Adrenal gland (tissue), 12 donors: ENCODE data around the gene AKR7A3. TPM values are rescaled to one million over a fixed set of nuclear protein-coding genes. Genes with fewer than 3 reads are reported as not detected.
A peak's percentile ranks its signal among the peaks of the same experiment; 100 is the strongest.
"Not testable (repeated sequence)": the region's sequence is repeated elsewhere in the genome, so short reads cannot be mapped to it uniquely, and the experiment has no call there.

Experiments used
- DNase-seq, 7 donors: peaks; one replicate each; pipeline ENCODE4 v3.0.0-alpha.2; 2019 to 2020
- H3K27ac ChIP-seq, 5 donors: fragments of 200-600 bp; sonication (generic) in 4 of 5; 1 replicate in 3 of 5; 2 replicates in 2 of 5; pipeline versions ENCODE4 v1.5.1 to v1.8.0; 2016 to 2020; ENCODE audit warnings: mild to moderate bottlenecking in 1 of 5
- H3K27me3 ChIP-seq: fragments of 200-600 bp; 2 replicates; pipeline ENCODE4 v1.8.0; 2021
- H3K36me3 ChIP-seq, 2 donors: fragments of 200-600 bp; replicated peaks in 1 of 2; 1 replicate in 1 of 2; 2 replicates in 1 of 2; pipeline versions ENCODE4 v1.5.1 to v1.8.0; 2018 to 2022
- H3K4me1 ChIP-seq, 2 donors: fragments of 200-600 bp; replicated peaks in 1 of 2; 1 replicate in 1 of 2; 2 replicates in 1 of 2; pipeline versions ENCODE4 v1.5.1 to v1.8.0; 2018 to 2021
- H3K4me3 ChIP-seq, 4 donors: fragments of 200-600 bp; sonication (generic) in 3 of 4; one replicate each; pipeline ENCODE4 v1.5.1; 2016 to 2018
- H3K9me3 ChIP-seq, 3 donors: fragments of 200-600 bp; sonication (generic) in 1 of 3; replicated peaks in 1 of 3; 1 replicate in 2 of 3; 2 replicates in 1 of 3; pipeline versions ENCODE4 v1.5.1 to v1.8.0; 2016 to 2021
- CTCF ChIP-seq, 6 experiments: fragments of 450-650 bp in 4 of 6; fragments of 200-600 bp in 2 of 6; sonication (generic) in 1 of 6; IDR thresholded peaks; 1 replicate in 5 of 6; 2 replicates in 1 of 6; pipeline versions ENCODE4 v1.5.1 to v1.8.0; 2016 to 2021; ENCODE audit warnings: antibody characterized with exemption in 6 of 6, mild to moderate bottlenecking in 2 of 6, moderate library complexity in 1 of 6
- POLR2A ChIP-seq, 2 donors: fragments of 450-650 bp; IDR thresholded peaks; one replicate each; pipeline ENCODE4 v1.6.1; 2017; ENCODE audit warnings: antibody characterized with exemption in 2 of 2, mild to moderate bottlenecking in 2 of 2, moderate library complexity in 1 of 2
- WGBS, 4 donors: extraction: QIAGEN DNeasy Blood & Tissue Kit in 2 of 4; methylation state at CpG; one replicate each; pipeline versions ENCODE4 v1.1.5 to v1.1.7; 2013 to 2017; 5-methylcytosine and 5-hydroxymethylcytosine counted together
- intact Hi-C, 2 donors: fragments of 100-400 bp; cut with DNase I; formaldehyde crosslinking; loops; one replicate each; pipeline versions ENCODE4 v1.14.1 to v1.15.0; 2022 to 2023
- polyA plus RNA-seq, 3 donors: library from polyadenylated mRNA; stranded (reverse); fragments of 200-250 nt in 2 of 3; fragments of 350-450 nt in 1 of 3; fragmentation: Illumina TruSeq in 1 of 3; extraction: RNeasy Lipid Tissue Mini Kit (QIAGEN cat#74804) in 1 of 3; gene quantifications; one replicate each; pipeline ENCODE4 v1.2.3, GENCODE V29; 2013 to 2014
- total RNA-seq, 9 donors: library from RNA; depleted of rRNA in 4 of 9; stranded (reverse); fragments of >200 nt in 4 of 9; fragments of 120-200 nt in 1 of 9; fragmentation: NEBNext Ultra II Directional in 1 of 9; extraction: Animal tissue kit (Norgen Biotek cat#: 25700) in 1 of 9; gene quantifications; one replicate each; pipeline versions ENCODE4 v1.1.0 to v1.2.4, GENCODE V29; 2013 to 2023
- donor health status: healthy with polysubstance abuse.
- donor health status: Bipolar disorder and iron deficiency.
- donor health status: DM: yes; HTN: yes; CAD: no.
- donor health status: DM: no; HTN: no; CAD: no.
- donor health status: DM: no; HTN: no; CAD: no.
- donor health status: DM: yes; HTN: yes; CAD: no.

AKR7A3 gene
- total and polyA plus RNA-seq, 12 donors = 1.1 to 11.3 (median 4.5) TPM

DNA sequence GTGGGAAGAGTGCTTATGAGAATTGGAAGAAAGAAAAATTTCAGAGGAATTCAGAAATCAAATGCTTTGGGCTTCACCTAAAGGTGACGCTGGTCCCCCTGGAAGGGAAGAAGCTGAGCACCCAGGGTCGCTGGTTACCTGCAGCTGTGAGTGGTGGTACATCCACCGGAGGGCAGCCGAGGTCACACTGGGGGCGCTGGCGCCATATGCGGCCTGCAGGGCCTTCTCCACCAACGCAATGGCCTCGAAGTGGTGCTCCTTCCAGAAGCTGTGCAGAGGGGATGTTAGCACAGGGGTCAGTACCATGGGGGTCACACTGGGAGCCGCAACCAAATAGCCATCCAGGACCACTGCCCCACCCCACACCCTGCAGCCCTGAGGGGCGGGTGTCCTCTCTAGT is 17.3 kb upstream of the AKR7A3 start:
- no peak for TF ChIP-seq CTCF (IDR thresholded peaks at IDR 0.05)
- TF ChIP-seq POLR2A (IDR thresholded peaks at IDR 0.05) = no peak
- intact Hi-C loops = loop anchor here in 1 of 2 donors (5.0 kb wide), 1 partner anchor 49 kb away; no protein-coding TSS in a partner anchor
- Histone ChIP-seq H3K27ac (no peak overlapping the region), H3K4me3 (no peak overlapping the region), H3K9me3 (no peaks in the 10 kb centered on the region), H3K36me3 (peaks cover 0 to 57% of the 10 kb centered on the region in 2 donors), H3K27me3 (no peaks in the 10 kb centered on the region), H3K4me1 (peaks cover 4 to 10% of the 10 kb centered on the region in 2 donors)
- no peak for DNase-seq
- 87 to 93% (median 93%) methylated on average over 3 to 11 of the region's 11 CpGs for WGBS, 4 donors

DNA sequence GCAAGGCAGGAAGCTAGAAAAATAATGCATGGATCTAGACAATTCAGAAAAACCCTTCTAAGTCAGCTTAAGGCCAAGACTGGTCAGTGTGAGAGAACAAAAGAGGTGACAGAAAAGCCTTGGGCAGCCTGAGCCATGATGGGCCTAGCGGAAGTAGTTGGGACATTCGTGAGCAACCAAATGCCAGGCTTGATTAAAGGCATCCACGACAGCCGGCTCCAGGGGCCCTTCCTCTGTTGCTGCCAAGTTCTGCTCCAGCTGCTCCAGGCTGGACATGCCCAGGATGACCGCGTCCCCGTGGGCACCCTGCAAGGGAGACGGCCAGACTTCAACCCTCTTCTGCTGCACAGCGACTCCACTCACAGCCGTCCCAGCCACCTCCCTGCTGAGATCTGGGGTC is 15.5 kb upstream of the AKR7A3 start:
- H3K27ac ChIP-seq, intact Hi-C loops, H3K9me3 ChIP-seq, H3K27me3 ChIP-seq, H3K4me1 ChIP-seq, DNase-seq, H3K4me3 ChIP-seq: not testable (repeated sequence)
- peaks cover 0 to 57% of the 10 kb centered on the region in 2 donors for H3K36me3 ChIP-seq
- 93 to 97% (median 94%) methylated on average over 6 to 10 of the region's 10 CpGs for WGBS, 4 donors

DNA sequence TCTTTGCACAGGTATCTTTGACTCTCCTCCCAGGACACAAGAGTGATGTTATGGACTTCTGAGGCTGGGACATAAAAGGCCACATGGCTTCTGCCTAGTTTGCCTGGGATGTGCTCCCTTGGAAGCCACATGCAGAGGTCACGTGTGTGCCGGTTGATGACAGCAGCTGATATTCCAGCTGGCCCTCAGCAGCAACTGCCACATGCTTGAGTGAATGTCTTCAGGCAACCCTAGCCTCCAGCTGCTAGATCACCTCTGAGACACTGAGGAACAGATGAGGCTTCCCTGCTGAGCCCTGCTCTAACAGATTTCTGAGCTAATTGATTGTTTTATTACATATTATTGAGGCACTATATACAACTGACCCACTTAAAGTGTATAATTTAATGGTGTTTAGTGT is 11.6 kb upstream of the AKR7A3 start:
- H3K27me3 ChIP-seq = no peaks in the 10 kb centered on the region
- no peak overlapping the region for H3K4me3 ChIP-seq
- 95 to 100% (median 97%) methylated on average over 2 of the region's 2 CpGs; no CpG with 5 or more reads in 1 of the 4 donors for WGBS, 4 donors
- H3K36me3 ChIP-seq = peaks cover 0 to 25% of the 10 kb centered on the region in 2 donors
- TF ChIP-seq POLR2A (IDR thresholded peaks at IDR 0.05) = no peak
- no peak for TF ChIP-seq CTCF (IDR thresholded peaks at IDR 0.05)
- no peak overlapping the region for H3K27ac ChIP-seq
- H3K4me1 ChIP-seq = no peaks in the 10 kb centered on the region
- H3K9me3 ChIP-seq = peaks cover 0 to under 1% (median 0%) of the 10 kb centered on the region in 3 donors
- intact Hi-C loops = no loop called here
- peak in 1 of 7 donors; percentile 17 for DNase-seq

- Histone ChIP-seq H3K4me1 (no peaks in the 10 kb centered on the region), H3K9me3 (peaks cover 0 to 6% (median 0%) of the 10 kb centered on the region in 3 donors), H3K4me3 (no peak overlapping the region), H3K27ac (no peak overlapping the region), H3K36me3 (no peaks in the 10 kb centered on the region), H3K27me3 (no peaks in the 10 kb centered on the region)
- WGBS, 4 donors = 92 to 100% (median 97%) methylated on average over 2 of the region's 2 CpGs
- intact Hi-C loops = no loop called here
- TF ChIP-seq CTCF (IDR thresholded peaks at IDR 0.05) (no peak), POLR2A (IDR thresholded peaks at IDR 0.05) (no peak)
- no peak for DNase-seq
These were observed 6.1 kb upstream of the AKR7A3 start for GRCh38 chr1:19294638-19295037.

DNA sequence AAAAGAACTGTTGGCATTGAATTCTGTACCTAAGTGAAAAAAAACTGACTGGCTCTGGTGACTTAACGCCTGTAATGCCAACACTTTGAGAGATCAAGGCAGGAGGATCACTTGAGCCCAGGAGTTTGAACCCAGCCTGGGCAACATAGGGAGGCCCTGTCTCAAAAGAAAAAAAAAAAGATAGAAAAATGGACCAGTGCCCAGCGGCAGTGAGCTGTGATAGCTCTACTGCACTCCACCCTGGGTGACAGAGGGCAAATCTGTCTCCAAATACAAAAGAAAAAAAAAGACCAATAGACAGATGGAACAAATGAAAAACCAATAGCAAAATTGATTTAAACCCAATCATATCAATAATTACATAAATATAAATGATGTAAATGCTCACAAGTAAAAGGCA is 674 bp upstream of the AKR7A3 start:
- 33 to 49% (median 37%) methylated on average over 2 of the region's 2 CpGs for WGBS, 4 donors
- peak in 1 of 7 donors; percentile 36 for DNase-seq
- H3K4me3 ChIP-seq = peak overlapping the region in 3 of 4 donors; percentile 47 to 51 (median 49)

More for the DNA sequence above, 674 bp upstream of the AKR7A3 start:
- Histone ChIP-seq H3K4me1 (peaks cover 0 to 8% of the 10 kb centered on the region in 2 donors), H3K9me3 (no peaks in the 10 kb centered on the region), H3K27me3 (no peaks in the 10 kb centered on the region), H3K36me3 (no peaks in the 10 kb centered on the region), H3K27ac (peak overlapping the region in 1 of 5 donors; percentile 8)
- intact Hi-C loops = no loop called here
- TF ChIP-seq CTCF (IDR thresholded peaks at IDR 0.05) (no peak), POLR2A (IDR thresholded peaks at IDR 0.05) (no peak)
